Neural crest cell (in vitro differentiated cells): ENCODE measurements around the gene VPS35L. TPM values are rescaled to one million over a fixed set of nuclear protein-coding genes. Genes with fewer than 3 reads are reported as not detected.

Source experiments
- DNase-seq: peaks from one replicate; pipeline ENCODE4 v3.0.0; 2021; ENCODE audit warnings: low read depth, mixed read lengths, low spot score
- H3K27ac Mint-ChIP-seq: one replicate; pipeline ENCODE4 v1.8.0; 2021; ENCODE audit warnings: mild to moderate bottlenecking, mixed read lengths; ENCODE audit not compliant: unreplicated experiment
- H3K27me3 Mint-ChIP-seq: 2 replicates; pipeline ENCODE4 v1.8.0; 2021; ENCODE audit warnings: low read depth, mild to moderate bottlenecking, mixed read lengths
- H3K36me3 Mint-ChIP-seq: 2 replicates; pipeline ENCODE4 v1.8.0; 2021; ENCODE audit warnings: low read depth, mild to moderate bottlenecking, mixed read lengths
- H3K4me1 Mint-ChIP-seq: 2 replicates; pipeline ENCODE4 v1.8.0; 2021; ENCODE audit warnings: mixed read lengths
- H3K4me3 Mint-ChIP-seq: one replicate; pipeline ENCODE4 v1.8.0; 2021; ENCODE audit warnings: mild to moderate bottlenecking, mixed read lengths
- H3K9me3 Mint-ChIP-seq: 2 replicates; pipeline ENCODE4 v1.8.0; 2021; ENCODE audit warnings: mixed read lengths
- CTCF ChIP-seq: fragments of 200-600 bp; sonication (generic); conservative IDR thresholded peaks from 2 replicates; pipeline ENCODE4 v1.5.0; 2021; ENCODE audit warnings: antibody characterized with exemption, mild to moderate bottlenecking
- total RNA-seq: library from RNA; stranded (reverse); gene quantifications from 2 replicates; pipeline ENCODE4 v1.2.1, GENCODE V29; 2021

VPS35L gene
- total RNA-seq, 1 donor from 2014 or later: 59.1 TPM

DNA sequence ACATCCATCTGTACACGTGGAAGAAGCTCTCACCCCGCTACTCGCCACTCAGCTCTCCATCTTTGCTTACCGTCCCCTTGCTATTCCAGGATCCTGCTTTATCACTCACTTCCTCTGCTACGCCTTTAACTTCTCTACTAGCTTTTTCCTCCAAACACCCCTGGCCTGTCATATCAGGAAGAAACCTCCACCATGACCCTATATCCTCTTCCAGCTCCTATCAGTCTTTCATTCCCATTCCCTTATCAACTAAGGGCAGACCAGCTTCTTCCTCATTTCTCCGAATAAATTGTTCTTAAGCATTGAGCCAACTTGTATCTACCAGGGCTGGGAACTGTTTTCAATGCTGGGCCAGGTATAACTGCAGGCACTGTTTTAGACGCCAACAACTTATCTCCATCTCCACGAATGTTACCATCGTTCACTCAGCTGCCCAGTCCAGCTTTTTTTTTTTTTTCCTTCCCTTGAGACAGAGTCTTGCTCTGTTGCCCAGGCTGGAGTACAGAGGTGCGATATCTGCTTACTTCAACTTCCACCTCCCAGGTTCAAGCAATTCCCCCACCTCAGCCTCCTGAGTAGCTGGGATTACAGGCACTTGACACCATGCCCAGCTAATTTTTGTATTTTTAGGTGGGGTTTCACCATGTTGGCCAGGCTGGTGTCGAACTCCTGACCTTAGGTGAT lies 166.9 kb downstream of the VPS35L start:
- no peak for DNase-seq
- H3K27me3 Mint-ChIP-seq: no peaks in the 10 kb centered on the region
- H3K4me3 Mint-ChIP-seq: peak overlapping the region; percentile 67
- H3K4me1 Mint-ChIP-seq: peaks cover 15% of the 10 kb centered on the region
- TF ChIP-seq CTCF: no peak
- H3K36me3 Mint-ChIP-seq: peaks cover 3% of the 10 kb centered on the region
- no peaks in the 10 kb centered on the region for H3K9me3 Mint-ChIP-seq
- no peak overlapping the region for H3K27ac Mint-ChIP-seq

DNA sequence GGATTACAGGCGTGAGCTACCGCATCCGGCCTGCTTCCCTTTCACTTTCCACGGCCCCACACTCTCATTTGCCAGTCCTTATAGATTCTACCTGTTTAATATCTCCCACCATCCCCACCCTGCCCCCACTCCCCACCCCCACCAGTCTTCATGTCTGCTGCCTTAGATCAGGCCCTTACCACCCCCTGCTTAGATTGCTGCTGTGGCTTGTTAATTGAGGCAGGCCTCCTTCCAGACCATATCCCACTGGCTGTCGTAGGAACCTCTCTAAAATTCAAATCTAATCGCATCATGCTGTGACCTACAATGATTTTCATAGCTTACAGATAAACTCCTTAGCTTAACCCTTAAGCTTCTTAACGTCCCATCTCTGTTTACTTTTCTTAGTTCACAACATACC lies 167.5 kb downstream of the VPS35L start:
- no peaks in the 10 kb centered on the region for H3K36me3 Mint-ChIP-seq
- no peak for TF ChIP-seq CTCF
- no peak for DNase-seq
- peaks cover 15% of the 10 kb centered on the region for H3K4me1 Mint-ChIP-seq
- H3K27me3 Mint-ChIP-seq: no peaks in the 10 kb centered on the region
- H3K9me3 Mint-ChIP-seq: no peaks in the 10 kb centered on the region
- peak overlapping the region; percentile 69 for H3K4me3 Mint-ChIP-seq
- H3K27ac Mint-ChIP-seq: peak overlapping the region; percentile 84

GRCh38 chr16:19728636-19728965 lies 173.1 kb downstream of the VPS35L start:
- Mint-ChIP-seq H3K4me1 (no peaks in the 10 kb centered on the region), H3K9me3 (no peaks in the 10 kb centered on the region), H3K36me3 (peaks cover 14% of the 10 kb centered on the region), H3K27ac (no peak overlapping the region), H3K27me3 (no peaks in the 10 kb centered on the region), H3K4me3 (no peak overlapping the region)
- TF ChIP-seq CTCF: no peak
- DNase-seq: no peak

- Mint-ChIP-seq H3K27me3 (no peaks in the 10 kb centered on the region), H3K4me1 (no peaks in the 10 kb centered on the region), H3K9me3 (no peaks in the 10 kb centered on the region), H3K36me3 (peaks cover 25% of the 10 kb centered on the region), H3K27ac (no peak overlapping the region), H3K4me3 (no peak overlapping the region)
- TF ChIP-seq CTCF: no peak
- DNase-seq: no peak
These were observed 178.0 kb downstream of the VPS35L start for GRCh38 chr16:19733551-19733950.

DNA sequence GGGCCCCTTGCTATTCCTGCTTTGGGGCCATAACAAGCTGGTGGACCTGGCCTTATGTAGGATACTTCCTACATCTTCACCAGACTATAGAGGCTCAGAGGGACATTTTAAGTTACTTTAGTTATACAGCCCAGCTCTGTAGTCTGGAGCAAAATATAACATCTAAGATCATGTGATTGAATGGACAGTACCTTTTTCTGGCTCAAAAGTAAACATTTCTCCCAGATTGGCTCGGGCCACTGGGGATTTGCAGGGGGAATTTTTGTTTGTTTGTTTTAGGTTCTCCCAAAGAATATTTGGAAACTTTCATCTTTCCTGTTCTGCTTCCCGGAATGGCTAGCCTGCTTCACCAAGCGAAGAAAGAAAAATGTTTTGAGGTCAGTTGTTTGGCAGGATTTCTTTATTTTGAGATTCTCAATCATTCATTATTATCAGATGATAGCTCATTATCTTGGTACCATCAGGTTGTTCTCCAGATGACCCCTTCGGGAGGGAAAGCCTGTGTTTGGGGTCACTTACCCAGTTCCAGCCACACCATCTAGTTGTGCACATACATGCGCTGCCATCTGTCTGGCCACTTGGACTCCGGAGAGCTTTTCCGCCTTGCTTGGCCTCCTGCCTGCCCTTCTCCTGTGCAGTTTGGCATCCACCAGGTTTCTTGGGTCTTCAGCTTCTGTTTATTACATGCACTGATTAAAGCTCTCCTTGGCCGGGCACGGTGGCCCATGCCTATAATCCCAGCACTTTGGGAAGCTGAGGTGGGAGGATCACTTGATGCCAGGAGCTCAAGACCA lies 179.8 kb downstream of the VPS35L start:
- Mint-ChIP-seq H3K27me3 (no peaks in the 10 kb centered on the region), H3K4me3 (no peak overlapping the region), H3K4me1 (no peaks in the 10 kb centered on the region), H3K27ac (no peak overlapping the region), H3K9me3 (no peaks in the 10 kb centered on the region), H3K36me3 (peaks cover 36% of the 10 kb centered on the region)
- no peak for DNase-seq
- TF ChIP-seq CTCF: no peak
